DND-41 (cell line): ENCODE results near the gene GRIP2.

Experiments used
- ATAC-seq: fragments of 200-7000 bp; cut with Tn5 transposase; 3 replicates; pipeline ENCODE4 v1.9.1; 2021; ENCODE audit warnings: low read depth; ENCODE audit not compliant: insufficient read depth
- DNase-seq: peaks from one replicate; pipeline ENCODE4 v3.0.0-alpha.2; 2020
- H2AFZ ChIP-seq: 2 replicates; pipeline ENCODE4 v1.6.0; 2012; ENCODE audit warnings: low read depth, low read length
- H3K27ac ChIP-seq: 2 replicates; pipeline ENCODE4 v1.5.1; 2012; ENCODE audit warnings: low read length, inconsistent platforms
- H3K27me3 ChIP-seq: fragments of 200-600 bp; sonication (generic); 2 replicates; pipeline ENCODE4 v1.6.0; 2012; ENCODE audit warnings: low read length, mild to moderate bottlenecking, inconsistent platforms; ENCODE audit not compliant: insufficient read depth, poor library complexity
- H3K36me3 ChIP-seq: 2 replicates; pipeline ENCODE4 v1.5.1; 2012; ENCODE audit warnings: low read length, inconsistent platforms; ENCODE audit not compliant: insufficient read depth
- H3K4me1 ChIP-seq: 2 replicates; pipeline ENCODE4 v1.5.1; 2012; ENCODE audit warnings: mild to moderate bottlenecking, low read length; ENCODE audit not compliant: insufficient read depth
- H3K4me2 ChIP-seq: 2 replicates; pipeline ENCODE4 v1.6.0; 2012; ENCODE audit warnings: mild to moderate bottlenecking, moderate library complexity, low read length, inconsistent platforms; ENCODE audit not compliant: insufficient read depth
- H3K4me3 ChIP-seq, 2 experiments: fragments of 200-600 bp in 1 of 2; shearing (Covaris generic) in 1 of 2; 2 replicates each; pipeline ENCODE4 v1.5.1; 2012 to 2016; ENCODE audit warnings: inconsistent platforms in 2 of 2, low read length in 2 of 2, mild to moderate bottlenecking in 2 of 2, low read depth in 1 of 2, moderate library complexity in 1 of 2
- H3K79me2 ChIP-seq: 2 replicates; pipeline ENCODE4 v1.6.0; 2012; ENCODE audit warnings: low read length, inconsistent platforms; ENCODE audit not compliant: insufficient read depth
- H3K9ac ChIP-seq: 2 replicates; pipeline ENCODE4 v1.6.0; 2012; ENCODE audit warnings: low read depth, mild to moderate bottlenecking, inconsistent platforms, low read length, moderate library complexity
- H3K9me3 ChIP-seq: 2 replicates; pipeline ENCODE4 v1.5.1; 2012; ENCODE audit warnings: low read length, moderate library complexity, mild to moderate bottlenecking, inconsistent platforms; ENCODE audit not compliant: insufficient read depth, severe bottlenecking
- H4K20me1 ChIP-seq: 2 replicates; pipeline ENCODE4 v1.6.0; 2012; ENCODE audit warnings: low read length; ENCODE audit not compliant: insufficient read depth
- EZH2 ChIP-seq: IDR thresholded peaks from 3 replicates; pipeline ENCODE4 v1.6.1; 2012; ENCODE audit warnings: borderline replicate concordance, low read depth, mild to moderate bottlenecking, moderate library complexity, low read length, inconsistent platforms; ENCODE audit not compliant: severe bottlenecking
- TF ChIP-seq, protein P1 (sequence below): IDR thresholded peaks from 2 replicates; pipeline ENCODE4 v1.5.1; 2012; ENCODE audit warnings: borderline replicate concordance, low read length, moderate library complexity, mild to moderate bottlenecking; ENCODE audit not compliant: poor library complexity, severe bottlenecking; ENCODE audit errors: extremely low read depth

Gene GRIP2

GRCh38 chr3:14560110-14560509 is 20.0 kb upstream of the GRIP2 start:
- H3K36me3 ChIP-seq: no peaks in the 10 kb centered on the region
- no peak overlapping the region for H3K27ac ChIP-seq
- no peak overlapping the region for H3K4me2 ChIP-seq
- ATAC-seq (no peak), DNase-seq (no peak)
- no peaks in the 10 kb centered on the region for H3K4me1 ChIP-seq
- no peak overlapping the region for H2AFZ ChIP-seq
- no peaks in the 10 kb centered on the region for H3K9me3 ChIP-seq
- H3K27me3 ChIP-seq: peaks cover 6% of the 10 kb centered on the region
- TF ChIP-seq EZH2: no peak
- no peak overlapping the region for H3K4me3 ChIP-seq
- no peaks in the 10 kb centered on the region for H3K79me2 ChIP-seq
- H3K9ac ChIP-seq: no peak overlapping the region
- no peaks in the 10 kb centered on the region for H4K20me1 ChIP-seq

- Histone ChIP-seq H3K79me2 (no peaks in the 10 kb centered on the region), H3K4me2 (no peak overlapping the region), H3K27me3 (peaks cover 6% of the 10 kb centered on the region), H3K4me3 (no peak overlapping the region), H3K9ac (no peak overlapping the region), H4K20me1 (peaks cover 2% of the 10 kb centered on the region; the same call in 1 of the 2 replicates), H2AFZ (no peak overlapping the region), H3K27ac (no peak overlapping the region), H3K36me3 (no peaks in the 10 kb centered on the region), H3K9me3 (no peaks in the 10 kb centered on the region), H3K4me1 (no peaks in the 10 kb centered on the region)
- ATAC-seq: no peak
- no peak for DNase-seq
- no peak for TF ChIP-seq EZH2
- TF ChIP-seq, protein P1, sequence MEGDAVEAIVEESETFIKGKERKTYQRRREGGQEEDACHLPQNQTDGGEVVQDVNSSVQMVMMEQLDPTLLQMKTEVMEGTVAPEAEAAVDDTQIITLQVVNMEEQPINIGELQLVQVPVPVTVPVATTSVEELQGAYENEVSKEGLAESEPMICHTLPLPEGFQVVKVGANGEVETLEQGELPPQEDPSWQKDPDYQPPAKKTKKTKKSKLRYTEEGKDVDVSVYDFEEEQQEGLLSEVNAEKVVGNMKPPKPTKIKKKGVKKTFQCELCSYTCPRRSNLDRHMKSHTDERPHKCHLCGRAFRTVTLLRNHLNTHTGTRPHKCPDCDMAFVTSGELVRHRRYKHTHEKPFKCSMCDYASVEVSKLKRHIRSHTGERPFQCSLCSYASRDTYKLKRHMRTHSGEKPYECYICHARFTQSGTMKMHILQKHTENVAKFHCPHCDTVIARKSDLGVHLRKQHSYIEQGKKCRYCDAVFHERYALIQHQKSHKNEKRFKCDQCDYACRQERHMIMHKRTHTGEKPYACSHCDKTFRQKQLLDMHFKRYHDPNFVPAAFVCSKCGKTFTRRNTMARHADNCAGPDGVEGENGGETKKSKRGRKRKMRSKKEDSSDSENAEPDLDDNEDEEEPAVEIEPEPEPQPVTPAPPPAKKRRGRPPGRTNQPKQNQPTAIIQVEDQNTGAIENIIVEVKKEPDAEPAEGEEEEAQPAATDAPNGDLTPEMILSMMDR: no peak
Measured at GRCh38 chr3:14558029-14558428, 17.9 kb upstream of the GRIP2 start.

- H3K4me3 ChIP-seq: no peak overlapping the region
- no peaks in the 10 kb centered on the region for H3K4me1 ChIP-seq
- DNase-seq (no peak), ATAC-seq (no peak)
- H3K36me3 ChIP-seq: no peaks in the 10 kb centered on the region
- TF ChIP-seq, protein P1: no peak
- H3K9me3 ChIP-seq: no peaks in the 10 kb centered on the region
- H4K20me1 ChIP-seq: peaks cover 2% of the 10 kb centered on the region; the same call in 1 of the 2 replicates
- H2AFZ ChIP-seq: no peak overlapping the region
- H3K4me2 ChIP-seq: no peak overlapping the region
- H3K27me3 ChIP-seq: no peaks in the 10 kb centered on the region
- no peak overlapping the region for H3K9ac ChIP-seq
- no peak overlapping the region for H3K27ac ChIP-seq
- H3K79me2 ChIP-seq: no peaks in the 10 kb centered on the region
Measured at GRCh38 chr3:14555835-14556234, 15.7 kb upstream of the GRIP2 start.

- TF ChIP-seq EZH2: no peak
- TF ChIP-seq, protein P1: no peak
- ATAC-seq (no peak), DNase-seq (no peak)
- Histone ChIP-seq H3K79me2 (no peaks in the 10 kb centered on the region), H3K4me2 (no peak overlapping the region), H2AFZ (no peak overlapping the region), H3K9ac (no peak overlapping the region), H4K20me1 (peaks cover 2% of the 10 kb centered on the region; the same call in 1 of the 2 replicates), H3K36me3 (no peaks in the 10 kb centered on the region), H3K9me3 (no peaks in the 10 kb centered on the region), H3K4me1 (no peaks in the 10 kb centered on the region), H3K4me3 (no peak overlapping the region), H3K27me3 (no peaks in the 10 kb centered on the region), H3K27ac (no peak overlapping the region)
Measured at GRCh38 chr3:14554715-14555114, 14.6 kb upstream of the GRIP2 start.
